Lung microvascular endothelial cell (primary cell): ENCODE measurements around the gene VDR. TPM values are rescaled to one million over a fixed set of nuclear protein-coding genes. Genes with fewer than 3 reads are reported as not detected.

Source experiments
- DNase-seq, 2 donors: peaks; one replicate each; pipeline versions ENCODE4 v3.0.0 to v3.0.0-alpha.2; 2010; ENCODE audit warnings: low read depth in 2 of 2
- total RNA-seq: library from RNA; depleted of rRNA; stranded (reverse); fragments of >200 nt; gene quantifications from 2 replicates; pipeline ENCODE4 v1.2.1, GENCODE V29; 2014

The VDR gene
- total RNA-seq, 1 donor from 2014 or later, result not detected

GRCh38 chr12:47894068-47894467 lies 10.7 kb downstream of the VDR start:
- DNase-seq, result no peak

DNA sequence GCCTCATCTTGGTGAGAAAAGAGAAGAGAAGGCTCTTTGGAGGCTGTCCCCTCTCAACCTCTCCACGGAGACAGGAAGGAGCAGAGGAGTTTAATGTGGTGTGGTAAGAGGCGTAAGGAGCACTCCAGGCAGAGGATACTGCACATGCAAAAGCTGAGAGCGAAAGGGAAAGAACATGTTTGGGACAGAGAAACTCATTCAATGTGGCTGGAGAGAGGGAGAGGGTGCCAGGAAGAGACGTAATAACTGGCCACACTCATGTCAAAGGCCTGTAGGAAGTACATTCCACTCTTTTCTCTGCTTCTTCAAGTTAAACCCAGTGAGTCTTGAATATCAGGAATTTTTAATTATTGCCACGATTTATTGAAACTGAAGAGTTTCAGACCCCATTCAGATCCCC lies 12.0 kb downstream of the VDR start:
- DNase-seq, result no peak

- DNase-seq, result no peak
Measured at GRCh38 chr12:47891356-47891755, 13.4 kb downstream of the VDR start.

GRCh38 chr12:47889040-47889439 lies 15.8 kb downstream of the VDR start:
- peak in 1 of 2 donors; percentile 19 for DNase-seq

- DNase-seq, result no peak
Measured at GRCh38 chr12:47888153-47888819, 16.5 kb downstream of the VDR start.

GRCh38 chr12:47887529-47887928 lies 17.3 kb downstream of the VDR start:
- DNase-seq, result no peak

- no peak for DNase-seq
Measured at GRCh38 chr12:47886510-47887240, 18.1 kb downstream of the VDR start.

GRCh38 chr12:47885566-47885965 lies 19.2 kb downstream of the VDR start:
- DNase-seq, result no peak

DNA sequence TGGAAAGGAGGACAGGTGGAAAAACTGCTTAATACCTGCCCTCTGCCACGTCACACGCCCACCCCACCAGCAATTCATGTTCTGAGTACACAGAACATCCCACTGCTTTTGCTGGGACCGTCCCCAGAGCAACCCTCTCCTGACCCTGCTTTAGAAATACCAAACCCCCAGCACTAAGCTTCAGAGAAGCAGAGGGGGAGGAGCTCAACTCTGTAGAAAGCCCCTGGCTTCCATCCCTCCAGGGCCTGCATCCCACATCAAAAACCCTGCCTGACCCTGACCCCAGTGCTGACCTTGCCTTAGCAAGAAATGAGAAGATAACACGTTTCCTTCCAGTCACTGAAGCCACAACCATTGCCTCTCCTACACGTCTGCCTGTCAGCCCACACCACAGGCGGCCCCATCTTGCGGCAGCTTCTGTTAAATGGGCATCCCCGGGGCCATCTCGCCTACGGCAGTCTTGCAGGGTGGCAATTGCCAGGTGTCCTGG lies 19.7 kb downstream of the VDR start:
- DNase-seq, result no peak

GRCh38 chr12:47884501-47884900 lies 20.3 kb downstream of the VDR start:
- no peak for DNase-seq

- no peak for DNase-seq
Measured at GRCh38 chr12:47883663-47884195, 21.1 kb downstream of the VDR start.

DNA sequence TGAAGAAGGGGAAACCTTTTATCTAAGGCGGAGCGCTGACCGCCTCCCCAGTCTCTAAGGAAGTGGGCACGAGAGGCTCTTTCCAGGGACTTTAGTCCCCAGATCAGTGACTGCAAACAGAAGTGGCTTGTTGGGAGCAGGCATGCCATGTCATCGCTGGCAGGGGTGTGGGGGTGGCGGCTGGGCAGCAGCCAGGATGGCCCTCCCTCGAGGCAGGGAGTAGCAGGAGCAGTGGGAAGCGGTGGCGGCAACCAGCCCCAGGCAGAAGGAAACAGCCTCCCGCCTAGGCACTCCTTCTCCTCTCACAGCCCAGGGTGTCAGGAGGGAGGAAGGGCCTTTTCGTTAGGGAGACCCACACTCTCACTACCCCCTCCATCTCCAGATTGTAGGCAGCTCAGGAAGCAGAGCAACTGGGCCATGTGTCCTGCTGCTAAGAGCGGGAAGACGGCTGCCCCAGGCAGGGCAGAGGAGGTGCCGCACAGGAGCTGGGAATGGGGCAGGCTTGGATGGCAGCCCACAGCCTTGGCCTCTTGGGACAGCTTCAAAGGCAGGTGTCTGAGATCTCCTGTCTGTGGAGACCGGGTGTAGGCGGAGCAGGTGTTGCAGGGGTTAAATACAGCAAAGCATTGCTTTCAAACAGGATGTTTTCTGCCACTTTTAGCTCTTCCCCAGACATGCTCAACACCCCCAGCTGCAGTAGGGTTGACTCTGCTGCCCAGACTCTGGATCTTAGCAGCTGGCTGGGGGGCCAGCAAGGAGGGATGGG lies 21.8 kb downstream of the VDR start:
- DNase-seq, result no peak

- DNase-seq, result peak in 1 of 2 donors; percentile 80
Measured at GRCh38 chr12:47881826-47882427, 22.9 kb downstream of the VDR start.

GRCh38 chr12:47881051-47881450 lies 23.7 kb downstream of the VDR start:
- DNase-seq, result no peak

- no peak for DNase-seq
Measured at GRCh38 chr12:47878918-47879481, 25.8 kb downstream of the VDR start.

- DNase-seq, result no peak
Measured at GRCh38 chr12:47878293-47878917, 26.4 kb downstream of the VDR start.

- no peak for DNase-seq
Measured at GRCh38 chr12:47877081-47877480, 27.7 kb downstream of the VDR start.

GRCh38 chr12:47876440-47876960 lies 28.3 kb downstream of the VDR start:
- DNase-seq, result no peak

- no peak for DNase-seq
Measured at GRCh38 chr12:47875746-47876439, 28.9 kb downstream of the VDR start.

DNA sequence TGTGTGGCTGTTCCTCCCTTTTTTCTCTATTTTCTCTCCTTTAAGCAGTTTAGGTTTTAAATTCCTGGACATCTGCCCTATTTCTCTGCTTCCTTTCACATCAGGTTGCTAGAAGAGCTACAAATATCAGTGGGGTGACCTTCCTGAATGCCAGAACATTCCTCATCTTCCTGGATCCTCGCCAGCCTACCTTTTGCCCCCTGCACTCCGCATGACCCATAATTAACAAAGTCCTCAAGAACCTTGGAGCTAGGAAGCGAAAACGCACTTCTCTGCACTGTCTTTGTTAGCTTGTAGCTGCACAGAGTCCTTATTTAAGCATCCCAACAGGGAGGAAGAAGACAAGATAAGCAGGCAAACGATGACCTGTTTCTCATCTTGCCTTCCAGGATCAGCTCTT lies 30.5 kb downstream of the VDR start:
- no peak for DNase-seq
